SU-DHL-6 (cell line): ENCODE measurements around the gene ASPRV1.

ENCODE experiments used
- EZH2phosphoT487 ChIP-seq: fragments of 200-600 bp; sonication (generic), shearing (Covaris generic); conservative IDR thresholded peaks from 2 replicates; pipeline ENCODE4 v1.6.1; 2018; ENCODE audit warnings: mild to moderate bottlenecking, antibody characterized with exemption, low read length, moderate library complexity, mixed read lengths
- TF ChIP-seq, protein P1 (sequence below): fragments of 200-600 bp; sonication (generic); IDR thresholded peaks from one replicate; pipeline ENCODE4 v1.5.1; 2017; ENCODE audit warnings: antibody characterized with exemption, mild to moderate bottlenecking, low read length, moderate library complexity; ENCODE audit not compliant: insufficient read depth, poor library complexity, severe bottlenecking

DNA sequence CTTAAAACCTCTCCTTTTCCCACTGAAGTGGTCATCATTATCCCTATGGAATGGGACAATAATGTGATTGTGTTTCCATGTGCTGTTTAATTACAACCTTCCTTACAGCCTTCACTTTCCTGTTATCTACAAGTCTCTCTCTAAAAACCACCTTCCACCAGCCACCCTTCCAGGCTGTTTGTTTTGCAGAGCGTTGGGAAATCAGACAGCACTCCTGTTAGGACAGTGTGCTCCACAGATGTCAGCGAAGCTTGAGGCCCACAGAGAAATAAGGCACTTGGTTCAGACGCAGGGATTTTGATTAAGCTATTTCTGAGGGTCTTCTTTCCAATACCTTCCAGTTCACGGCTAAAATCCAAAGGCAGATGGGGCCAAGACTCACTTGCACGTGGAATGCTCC lies 32.3 kb upstream of the ASPRV1 start:
- TF ChIP-seq, protein P1, sequence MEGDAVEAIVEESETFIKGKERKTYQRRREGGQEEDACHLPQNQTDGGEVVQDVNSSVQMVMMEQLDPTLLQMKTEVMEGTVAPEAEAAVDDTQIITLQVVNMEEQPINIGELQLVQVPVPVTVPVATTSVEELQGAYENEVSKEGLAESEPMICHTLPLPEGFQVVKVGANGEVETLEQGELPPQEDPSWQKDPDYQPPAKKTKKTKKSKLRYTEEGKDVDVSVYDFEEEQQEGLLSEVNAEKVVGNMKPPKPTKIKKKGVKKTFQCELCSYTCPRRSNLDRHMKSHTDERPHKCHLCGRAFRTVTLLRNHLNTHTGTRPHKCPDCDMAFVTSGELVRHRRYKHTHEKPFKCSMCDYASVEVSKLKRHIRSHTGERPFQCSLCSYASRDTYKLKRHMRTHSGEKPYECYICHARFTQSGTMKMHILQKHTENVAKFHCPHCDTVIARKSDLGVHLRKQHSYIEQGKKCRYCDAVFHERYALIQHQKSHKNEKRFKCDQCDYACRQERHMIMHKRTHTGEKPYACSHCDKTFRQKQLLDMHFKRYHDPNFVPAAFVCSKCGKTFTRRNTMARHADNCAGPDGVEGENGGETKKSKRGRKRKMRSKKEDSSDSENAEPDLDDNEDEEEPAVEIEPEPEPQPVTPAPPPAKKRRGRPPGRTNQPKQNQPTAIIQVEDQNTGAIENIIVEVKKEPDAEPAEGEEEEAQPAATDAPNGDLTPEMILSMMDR = no peak
- no peak for TF ChIP-seq EZH2phosphoT487
